Upper lobe of right lung (tissue), 1 donor: Measurements from ENCODE around the gene AIG1. TPM values are rescaled to one million over a fixed set of nuclear protein-coding genes. Genes with fewer than 3 reads are reported as not detected.
A peak's percentile ranks its signal among the peaks of the same experiment; 100 is the strongest.

ENCODE experiments used
- ATAC-seq: fragments of 200-7000 bp; cut with Tn5 transposase; one replicate; pipeline ENCODE4 v1.9.1; 2020; ENCODE audit warnings: mild to moderate bottlenecking, moderate library complexity
- DNase-seq: peaks from one replicate; pipeline ENCODE4 v3.0.0-alpha.2; 2020
- H3K27ac ChIP-seq: fragments of 200-600 bp; one replicate; pipeline ENCODE4 v1.8.0; 2022
- H3K27me3 ChIP-seq: fragments of 200-600 bp; one replicate; pipeline ENCODE4 v1.8.0; 2022; ENCODE audit warnings: mild to moderate bottlenecking
- H3K36me3 ChIP-seq: fragments of 200-600 bp; one replicate; pipeline ENCODE4 v1.8.0; 2022
- H3K4me1 ChIP-seq: fragments of 200-600 bp; one replicate; pipeline ENCODE4 v1.8.0; 2022
- H3K4me3 ChIP-seq: fragments of 200-600 bp; one replicate; pipeline ENCODE4 v1.8.0; 2022; ENCODE audit warnings: mild to moderate bottlenecking
- H3K9me3 ChIP-seq: fragments of 200-600 bp; one replicate; pipeline ENCODE4 v1.8.0; 2022
- intact Hi-C: fragments of 100-400 bp; cut with DNase I; formaldehyde crosslinking; loops from one replicate; pipeline ENCODE4 v1.11.0; 2022
- total RNA-seq: library from RNA; stranded (reverse); fragmentation: NEBNext Ultra II Directional; extraction: Animal tissue kit (Norgen Biotek cat#: 25700); gene quantifications from one replicate; pipeline ENCODE4 v1.2.1, GENCODE V29; 2021
- TF ChIP-seq, protein P1 (sequence below): fragments of 200-600 bp; IDR thresholded peaks from one replicate; pipeline ENCODE4 v1.8.0; 2022; ENCODE audit warnings: antibody characterized with exemption
- donor health status: DM: no; HTN: yes; CAD: no; lungs with severe emphysema.

Gene AIG1
- total RNA-seq, 1 donor from 2014 or later, result 26.8 TPM

DNA sequence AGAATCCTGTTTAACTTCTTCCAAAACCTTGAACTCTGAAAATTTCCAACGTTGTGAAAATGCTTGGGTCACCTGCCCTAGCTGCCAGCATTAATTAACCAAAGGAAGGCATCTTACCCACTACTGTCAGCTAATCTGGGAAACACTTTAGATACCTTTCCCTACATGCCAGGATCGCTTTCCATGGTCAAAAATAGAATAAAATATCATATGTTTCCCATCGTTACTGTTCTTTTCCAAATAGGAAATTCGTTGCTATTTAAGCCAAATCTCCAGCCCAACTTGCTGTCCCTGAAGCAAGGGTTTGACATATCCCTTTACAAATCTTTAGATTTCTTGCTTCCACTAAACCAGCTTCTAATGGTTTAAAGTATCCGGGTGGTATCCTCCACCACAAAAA, 157.5 kb downstream of the AIG1 start:
- intact Hi-C loops, result no loop called here
- TF ChIP-seq, protein P1, sequence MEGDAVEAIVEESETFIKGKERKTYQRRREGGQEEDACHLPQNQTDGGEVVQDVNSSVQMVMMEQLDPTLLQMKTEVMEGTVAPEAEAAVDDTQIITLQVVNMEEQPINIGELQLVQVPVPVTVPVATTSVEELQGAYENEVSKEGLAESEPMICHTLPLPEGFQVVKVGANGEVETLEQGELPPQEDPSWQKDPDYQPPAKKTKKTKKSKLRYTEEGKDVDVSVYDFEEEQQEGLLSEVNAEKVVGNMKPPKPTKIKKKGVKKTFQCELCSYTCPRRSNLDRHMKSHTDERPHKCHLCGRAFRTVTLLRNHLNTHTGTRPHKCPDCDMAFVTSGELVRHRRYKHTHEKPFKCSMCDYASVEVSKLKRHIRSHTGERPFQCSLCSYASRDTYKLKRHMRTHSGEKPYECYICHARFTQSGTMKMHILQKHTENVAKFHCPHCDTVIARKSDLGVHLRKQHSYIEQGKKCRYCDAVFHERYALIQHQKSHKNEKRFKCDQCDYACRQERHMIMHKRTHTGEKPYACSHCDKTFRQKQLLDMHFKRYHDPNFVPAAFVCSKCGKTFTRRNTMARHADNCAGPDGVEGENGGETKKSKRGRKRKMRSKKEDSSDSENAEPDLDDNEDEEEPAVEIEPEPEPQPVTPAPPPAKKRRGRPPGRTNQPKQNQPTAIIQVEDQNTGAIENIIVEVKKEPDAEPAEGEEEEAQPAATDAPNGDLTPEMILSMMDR, result no peak

DNA sequence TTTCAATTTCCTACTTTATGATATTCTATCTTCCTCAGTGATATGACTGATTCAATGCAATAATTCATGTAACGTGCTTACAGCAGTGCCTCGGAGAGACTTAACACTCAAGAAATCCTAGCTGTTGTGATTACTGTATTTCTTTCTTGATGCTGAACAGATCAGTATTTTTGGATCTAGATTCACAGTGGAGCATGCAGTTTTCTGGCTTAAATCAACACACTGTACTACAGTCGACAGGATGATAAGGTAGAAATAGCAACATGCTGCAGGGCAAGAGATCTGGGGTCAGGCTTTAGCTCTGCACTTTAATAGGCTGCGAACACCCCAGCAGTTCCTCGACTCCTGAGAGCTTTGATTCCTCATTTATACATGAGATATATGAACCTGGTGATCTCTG, 161.0 kb downstream of the AIG1 start:
- Histone ChIP-seq H3K4me3 (no peak overlapping the region), H3K4me1 (no peaks in the 10 kb centered on the region), H3K27me3 (no peaks in the 10 kb centered on the region), H3K27ac (peak overlapping the region; percentile 39), H3K9me3 (no peaks in the 10 kb centered on the region), H3K36me3 (no peaks in the 10 kb centered on the region)
- TF ChIP-seq, protein P1, result no peak
- DNase-seq, result no peak
- ATAC-seq, result no peak
- intact Hi-C loops, result no loop called here

More for the DNA sequence above, 157.5 kb downstream of the AIG1 start:
- no peaks in the 10 kb centered on the region for H3K36me3 ChIP-seq
- no peak overlapping the region for H3K4me3 ChIP-seq
- no peak overlapping the region for H3K27ac ChIP-seq
- no peaks in the 10 kb centered on the region for H3K9me3 ChIP-seq
- no peaks in the 10 kb centered on the region for H3K27me3 ChIP-seq
- DNase-seq (no peak), ATAC-seq (no peak)
- no peaks in the 10 kb centered on the region for H3K4me1 ChIP-seq

DNA sequence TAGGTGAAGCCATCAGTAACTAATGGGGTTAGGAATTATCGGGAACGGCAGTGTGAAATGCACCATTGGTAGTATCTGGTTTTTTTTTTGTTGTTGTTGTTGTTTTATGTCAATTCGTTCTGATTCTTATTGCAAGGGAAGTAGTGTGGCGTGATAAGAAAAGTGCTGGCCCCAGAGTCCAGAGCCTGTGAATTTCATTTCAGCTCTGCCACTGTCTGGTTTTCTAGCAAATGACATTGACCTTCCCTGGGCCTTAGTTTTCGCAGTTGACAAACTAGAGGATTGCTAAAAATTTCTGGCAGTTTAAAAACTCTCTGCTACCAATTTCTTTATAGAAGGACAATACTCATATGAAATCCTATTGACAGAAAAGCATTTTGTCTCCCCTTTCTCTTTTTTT, 161.6 kb downstream of the AIG1 start:
- H3K4me3 ChIP-seq, result no peak overlapping the region

DNA sequence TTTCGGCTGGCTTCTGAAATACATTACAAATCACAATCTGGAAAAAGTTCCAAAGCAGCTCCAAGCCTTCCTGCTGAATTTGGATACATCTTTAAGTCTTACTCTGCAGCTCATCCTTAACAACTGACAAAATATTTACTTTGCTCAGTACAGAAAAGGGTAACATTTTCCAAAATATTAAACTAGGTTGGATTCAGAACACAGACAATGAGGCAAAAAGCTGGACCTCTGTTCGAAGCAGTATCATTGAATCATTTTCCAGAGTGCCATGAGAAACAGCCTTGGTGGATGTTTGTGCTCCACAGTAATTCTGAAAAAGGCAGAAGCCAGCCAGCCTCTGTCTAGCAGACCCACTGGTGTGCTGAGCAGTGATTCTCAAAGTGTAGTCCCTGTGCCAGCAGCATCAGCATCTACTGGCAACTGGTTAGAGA, 162.1 kb downstream of the AIG1 start:
- no peaks in the 10 kb centered on the region for H3K9me3 ChIP-seq
- no peak overlapping the region for H3K4me3 ChIP-seq
- no peaks in the 10 kb centered on the region for H3K4me1 ChIP-seq
- no peaks in the 10 kb centered on the region for H3K36me3 ChIP-seq
- no peak for ATAC-seq
- intact Hi-C loops, result no loop called here
- no peaks in the 10 kb centered on the region for H3K27me3 ChIP-seq
- H3K27ac ChIP-seq, result peak overlapping the region; percentile 39
- no peak for DNase-seq
- TF ChIP-seq, protein P1, result no peak

More for the DNA sequence above, 161.6 kb downstream of the AIG1 start:
- no peak for ATAC-seq
- no peak for DNase-seq
- Histone ChIP-seq H3K36me3 (no peaks in the 10 kb centered on the region), H3K9me3 (no peaks in the 10 kb centered on the region), H3K27me3 (no peaks in the 10 kb centered on the region), H3K27ac (peak overlapping the region; percentile 39), H3K4me1 (no peaks in the 10 kb centered on the region)
- intact Hi-C loops, result no loop called here
- TF ChIP-seq, protein P1, result no peak

DNA sequence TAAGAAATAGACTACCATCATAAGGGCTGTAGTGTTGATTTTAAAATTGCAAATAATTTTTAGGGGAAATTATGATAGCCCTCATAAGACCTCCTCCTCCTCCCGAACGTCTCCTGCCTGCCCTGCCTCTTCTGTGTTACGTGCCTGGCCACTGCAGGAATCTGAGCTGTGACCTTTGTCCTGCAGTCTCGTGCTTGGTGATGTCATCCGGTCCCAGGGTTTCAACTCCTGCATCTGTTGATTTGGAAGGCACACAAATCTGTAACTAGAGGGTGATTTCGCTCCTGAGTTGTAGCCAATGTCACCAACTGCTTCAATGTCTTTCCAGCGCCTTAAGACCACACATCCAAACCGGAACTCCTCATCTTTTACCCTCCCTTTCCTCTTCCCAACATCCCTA, 163.2 kb downstream of the AIG1 start:
- no peak for DNase-seq
- H3K4me1 ChIP-seq, result no peaks in the 10 kb centered on the region
- TF ChIP-seq, protein P1, result no peak
- no peaks in the 10 kb centered on the region for H3K9me3 ChIP-seq
- H3K36me3 ChIP-seq, result no peaks in the 10 kb centered on the region
- no peak overlapping the region for H3K27ac ChIP-seq
- intact Hi-C loops, result no loop called here
- peak; percentile 21 for ATAC-seq
- H3K4me3 ChIP-seq, result no peak overlapping the region
- H3K27me3 ChIP-seq, result no peaks in the 10 kb centered on the region

DNA sequence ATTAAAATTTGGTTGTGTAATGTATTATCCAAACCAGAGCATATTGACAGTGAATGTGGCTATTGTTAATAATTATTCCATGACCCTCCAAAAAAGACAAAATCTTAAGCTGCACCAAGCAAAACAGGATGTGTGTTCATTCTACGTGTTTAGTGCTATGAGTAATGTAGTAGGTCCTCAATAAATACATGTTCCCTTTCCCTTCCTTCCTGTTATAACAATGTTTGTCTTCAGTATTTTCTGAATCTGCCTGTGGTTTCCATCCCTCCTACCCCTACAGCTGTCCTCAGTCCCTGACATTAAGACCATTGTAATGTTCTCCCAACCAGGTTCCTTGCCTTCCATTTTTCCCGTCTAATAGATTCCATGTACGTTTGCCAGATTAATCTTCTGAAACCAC, 163.8 kb downstream of the AIG1 start:
- DNase-seq (no peak), ATAC-seq (no peak)
- TF ChIP-seq, protein P1, result no peak
- Histone ChIP-seq H3K27ac (no peak overlapping the region), H3K27me3 (no peaks in the 10 kb centered on the region), H3K4me1 (no peaks in the 10 kb centered on the region), H3K9me3 (no peaks in the 10 kb centered on the region), H3K4me3 (no peak overlapping the region), H3K36me3 (no peaks in the 10 kb centered on the region)
- intact Hi-C loops, result no loop called here
